NCI-H1436 treated with DMSO at 0.1 percent for 48 hours (cell line): ENCODE data around the gene ADSS2.
A peak's percentile ranks its signal among the peaks of the same experiment; 100 is the strongest.

Experiments
- DNase-seq: peaks from one replicate; lab custom pipeline; 2025; lab: John Stamatoyannopoulos, UW

ADSS2 gene

DNA sequence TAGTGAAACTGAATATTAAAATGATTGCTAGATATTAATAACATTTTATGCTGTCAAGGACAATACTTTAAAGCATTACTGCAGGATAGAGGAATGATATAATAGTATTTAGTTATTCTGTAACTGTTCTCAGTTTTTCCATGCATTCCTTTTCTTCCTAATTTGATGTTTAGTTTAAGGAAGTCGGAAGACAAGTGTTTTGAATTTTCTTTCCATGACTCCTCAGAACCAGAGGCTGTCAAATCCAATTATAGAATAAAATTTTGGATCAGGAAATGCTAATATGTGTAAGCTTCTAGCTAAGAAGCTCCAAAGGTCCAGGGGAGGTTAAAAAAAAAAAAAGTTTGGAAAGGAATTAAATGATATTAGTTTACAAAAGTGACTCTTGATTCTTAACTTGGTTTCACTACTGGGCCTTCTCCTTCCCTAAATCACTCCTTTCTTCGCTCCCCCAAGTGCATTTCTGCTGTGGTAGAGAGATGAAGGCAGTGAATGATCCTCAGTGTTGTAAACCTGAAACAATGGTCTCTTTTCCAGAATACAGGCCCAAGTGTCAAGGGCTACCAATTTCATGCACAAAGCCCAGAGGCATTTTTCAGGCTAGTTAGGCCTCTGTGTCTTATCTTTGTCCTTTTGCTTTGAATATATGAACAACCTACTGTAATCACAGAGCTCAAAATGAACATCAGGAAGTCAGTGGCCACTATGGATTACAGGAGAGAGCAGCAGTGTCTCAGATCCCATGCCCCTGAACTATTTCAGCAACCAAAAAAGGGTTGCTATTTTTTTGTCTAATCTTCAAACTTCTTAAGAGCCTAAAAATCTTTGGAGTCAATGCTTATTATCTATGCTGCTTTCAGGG lies 6.2 kb downstream of the ADSS2 start:
- DNase-seq, result no peak

DNA sequence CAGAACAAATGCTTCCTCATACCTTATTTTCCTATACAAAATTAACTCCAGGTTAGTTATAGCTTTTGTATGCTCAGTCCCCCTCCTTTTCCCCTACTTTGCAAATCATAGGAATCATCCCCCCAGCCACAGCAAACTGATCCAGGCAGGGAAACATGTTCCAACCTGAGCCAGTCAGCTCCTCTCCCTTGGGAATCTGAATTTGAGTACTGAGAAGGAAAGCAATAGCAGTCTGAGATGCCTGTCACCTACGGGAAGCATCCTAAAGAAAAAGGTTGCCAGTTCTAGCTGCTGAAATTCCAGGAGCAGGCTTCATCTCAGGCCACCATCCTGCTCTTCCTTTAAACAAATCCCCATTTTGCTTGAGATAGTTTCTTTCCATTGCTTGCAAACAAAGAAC lies 6.9 kb downstream of the ADSS2 start:
- DNase-seq, result peak; percentile 30

DNA sequence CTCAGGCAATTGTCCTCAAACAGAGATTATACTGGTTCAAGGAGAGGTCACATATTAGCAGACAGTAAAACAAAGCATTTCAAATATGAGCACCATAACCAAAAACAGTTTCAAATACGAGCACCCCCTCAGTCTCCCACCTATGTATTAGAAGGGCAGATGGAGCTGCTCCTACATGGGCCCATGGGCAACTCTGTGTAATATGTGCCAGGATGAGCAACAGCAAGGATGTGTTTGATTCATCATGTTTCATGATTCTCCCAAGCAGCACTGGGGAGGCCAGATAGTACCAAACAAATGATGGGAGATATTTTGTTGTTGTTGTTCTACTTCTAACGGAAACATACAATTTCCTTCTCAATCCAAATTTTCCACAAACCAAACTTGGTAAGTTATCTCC lies 8.9 kb downstream of the ADSS2 start:
- no peak for DNase-seq

DNA sequence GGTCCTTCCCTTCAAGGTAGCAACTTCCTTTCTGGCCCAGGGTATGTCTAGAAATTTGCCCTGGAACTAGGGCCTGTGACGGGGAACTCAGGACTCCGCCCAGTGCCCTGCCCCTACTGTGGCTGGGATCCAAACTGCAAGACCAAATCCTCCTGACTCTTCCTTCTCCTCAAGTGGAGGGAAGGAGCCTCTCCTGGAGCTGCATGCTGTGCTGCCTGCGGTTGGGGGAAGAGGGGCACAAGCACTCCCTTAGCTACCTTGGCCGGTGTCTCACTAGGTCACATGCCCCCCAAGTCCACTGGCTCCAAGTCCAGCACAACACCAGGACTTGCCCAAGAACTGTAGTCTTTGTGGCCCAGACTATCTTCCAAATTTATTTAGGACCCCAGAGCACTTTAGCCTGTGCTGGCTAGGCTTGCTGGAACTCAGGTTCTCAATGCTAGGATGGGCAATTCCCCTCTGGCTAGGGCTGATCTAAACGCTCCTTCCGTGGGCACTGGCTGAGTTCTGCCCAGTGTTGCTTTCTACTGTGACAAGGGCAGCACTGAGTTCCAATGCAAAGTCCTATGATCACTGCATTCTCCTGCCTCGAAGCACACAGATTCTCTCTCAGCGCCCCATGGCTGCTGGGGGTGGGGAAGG lies 12.2 kb downstream of the ADSS2 start:
- DNase-seq, result no peak

DNA sequence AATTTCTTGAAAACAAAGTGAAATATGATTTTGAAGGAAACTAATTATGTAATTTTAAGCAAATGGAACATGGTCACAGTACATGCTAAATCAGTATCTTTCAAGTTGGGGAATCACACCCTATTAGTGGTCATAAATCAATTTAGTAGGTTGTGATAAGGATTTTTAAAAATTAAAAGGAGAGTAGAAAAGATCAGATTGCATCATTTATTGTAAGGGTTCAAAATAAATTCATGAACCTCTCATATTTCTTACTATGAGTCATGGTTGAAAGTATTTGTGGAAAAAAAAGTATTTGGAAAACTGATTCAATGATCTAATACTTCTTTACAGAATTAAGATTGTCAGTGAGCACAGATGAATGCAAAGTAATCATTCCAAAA lies 14.6 kb downstream of the ADSS2 start:
- DNase-seq, result no peak

DNA sequence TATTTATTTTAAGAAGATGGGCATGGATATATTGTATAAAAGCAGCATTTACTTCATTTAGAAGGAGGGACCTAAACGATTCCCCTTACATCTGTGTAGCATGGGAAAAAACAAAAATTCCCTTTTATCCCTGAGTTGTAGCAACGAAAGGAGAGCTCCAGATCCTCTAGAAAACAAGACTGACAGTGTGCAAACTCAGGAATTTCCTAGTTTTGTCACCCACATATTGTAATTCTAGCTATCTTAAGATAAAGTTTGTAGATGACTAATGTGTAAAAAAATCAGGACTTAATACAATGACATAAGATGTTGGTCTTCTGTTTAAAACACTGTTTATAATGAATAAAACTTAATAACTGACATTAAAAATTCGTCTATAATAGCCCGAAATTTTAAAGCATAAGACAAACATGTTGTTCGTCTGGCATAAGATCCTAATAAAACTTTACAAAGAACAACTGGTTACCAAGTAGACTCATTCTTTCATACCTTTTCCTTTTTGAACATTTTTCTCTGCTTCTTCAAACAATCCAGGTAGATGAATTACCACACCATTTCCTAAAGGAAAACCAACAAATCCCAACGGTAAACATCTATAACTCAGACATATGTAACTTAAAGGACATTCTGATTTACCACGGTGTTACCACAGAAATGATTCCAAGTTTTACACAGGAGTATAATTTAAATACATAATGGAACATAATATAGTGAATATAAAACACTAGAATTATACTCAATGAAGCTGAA lies 15.2 kb downstream of the ADSS2 start:
- no peak for DNase-seq

DNA sequence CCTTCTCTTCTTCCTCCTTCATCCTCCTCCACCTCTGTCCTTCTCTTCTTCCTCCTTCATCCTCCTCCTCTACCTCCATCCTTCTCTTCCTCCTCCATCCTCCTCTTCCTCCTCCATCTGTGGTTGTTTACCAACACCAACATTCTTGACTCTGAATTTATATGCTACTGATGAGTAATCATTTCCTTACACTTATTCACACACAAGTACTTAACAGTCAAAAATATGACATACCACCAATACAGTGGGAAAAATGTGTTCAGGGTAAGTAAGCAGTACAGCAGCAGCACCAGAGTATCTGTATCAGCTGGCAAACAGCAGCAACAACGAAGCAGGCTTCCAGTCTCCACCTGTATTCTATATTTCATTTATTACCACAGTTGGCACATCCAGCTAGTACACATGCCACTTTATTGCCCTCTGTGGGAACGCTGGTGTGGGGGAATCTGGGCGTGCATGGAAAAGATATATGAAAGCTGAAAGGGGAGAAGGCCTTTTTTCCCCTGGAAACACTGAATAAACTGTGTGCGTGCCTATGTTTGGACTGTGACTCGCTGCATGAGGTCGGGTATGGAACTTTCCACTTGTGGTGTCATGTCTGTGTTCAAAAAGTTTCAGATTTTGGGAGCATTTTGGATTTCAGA lies 16.0 kb downstream of the ADSS2 start:
- no peak for DNase-seq

DNA sequence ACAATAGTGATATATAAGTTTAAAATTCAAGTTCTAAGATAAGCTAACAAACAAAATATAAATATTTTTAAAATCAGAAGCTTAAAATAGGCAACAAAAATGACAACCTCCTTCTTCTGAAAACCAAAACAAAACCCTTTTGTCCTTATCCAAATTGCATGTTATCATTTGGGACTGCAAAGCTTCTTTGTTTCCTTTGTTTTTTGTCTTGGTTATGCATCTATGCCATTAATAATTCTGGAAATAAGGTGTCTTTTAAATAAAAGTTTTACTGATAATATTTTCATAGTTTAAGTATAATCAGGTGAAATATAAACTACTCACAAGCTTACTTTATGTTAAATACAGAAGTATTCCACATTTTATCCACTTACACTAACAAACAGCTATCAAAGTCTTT lies 20.5 kb downstream of the ADSS2 start:
- no peak for DNase-seq

DNA sequence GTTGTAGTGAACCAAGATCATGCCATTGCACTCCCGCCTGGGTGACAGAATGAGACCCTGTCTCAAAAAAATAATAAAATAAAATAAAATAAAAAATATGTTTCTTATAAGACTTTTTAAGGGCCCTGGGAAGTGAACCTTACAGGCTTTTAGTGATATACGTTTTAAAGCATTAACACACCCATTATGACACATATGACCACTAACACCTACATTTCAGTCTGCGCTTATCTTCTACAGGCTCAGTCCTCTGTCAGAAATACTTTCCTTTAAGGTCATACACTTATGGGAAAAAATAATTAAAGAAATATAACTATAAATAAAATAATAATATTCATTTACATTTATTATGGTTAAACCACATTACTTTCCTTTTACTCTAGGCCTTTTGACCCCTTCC lies 21.9 kb downstream of the ADSS2 start:
- no peak for DNase-seq

DNA sequence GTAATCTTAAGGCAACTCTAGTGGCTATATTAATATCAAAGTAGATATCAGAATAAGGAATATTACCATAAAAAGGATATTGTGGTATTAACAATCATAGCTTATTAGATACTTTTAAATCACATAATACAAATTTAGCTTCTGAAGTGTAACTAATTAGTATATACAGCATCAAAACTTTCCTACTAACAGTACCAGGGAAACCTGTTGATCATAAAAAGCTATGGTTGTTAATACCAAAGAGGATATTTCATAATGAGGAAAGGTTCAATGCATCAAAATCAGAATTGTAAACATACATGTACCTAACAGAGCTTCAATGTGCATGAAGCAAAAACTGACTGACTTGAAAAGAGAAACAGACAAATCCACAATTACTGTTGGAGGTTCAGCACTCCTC lies 24.1 kb downstream of the ADSS2 start:
- no peak for DNase-seq

DNA sequence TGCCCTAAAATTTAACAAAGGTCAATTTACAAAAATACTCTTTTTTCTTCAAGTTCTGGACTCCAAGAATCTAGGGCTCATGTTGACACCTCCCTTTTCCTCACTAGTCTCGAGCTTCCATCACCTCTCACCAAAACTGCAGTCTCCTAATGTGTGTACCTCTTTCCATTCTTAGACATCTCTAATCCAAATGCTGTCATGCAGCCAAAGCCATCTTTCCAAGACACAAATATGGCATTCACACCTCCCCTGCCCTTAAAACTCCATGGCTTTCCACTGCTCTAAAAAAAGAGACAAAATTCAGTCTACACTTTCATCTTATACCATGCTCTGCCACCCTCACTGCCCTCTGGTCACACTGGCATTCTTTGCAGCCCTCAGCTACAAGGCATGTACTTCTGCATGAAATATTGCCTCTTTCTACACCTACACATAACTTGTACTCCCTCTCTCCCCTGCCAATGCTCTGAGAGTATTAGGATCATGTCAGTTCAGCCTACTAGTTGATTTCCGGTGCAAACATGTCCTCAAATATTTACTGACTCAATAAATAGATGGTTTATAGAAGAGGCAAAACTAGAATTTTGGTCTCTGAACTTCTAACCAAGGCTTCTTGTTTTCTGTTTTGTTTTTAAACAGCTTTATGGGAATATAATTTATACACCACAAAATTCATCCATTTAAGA lies 26.9 kb downstream of the ADSS2 start:
- DNase-seq, result no peak

DNA sequence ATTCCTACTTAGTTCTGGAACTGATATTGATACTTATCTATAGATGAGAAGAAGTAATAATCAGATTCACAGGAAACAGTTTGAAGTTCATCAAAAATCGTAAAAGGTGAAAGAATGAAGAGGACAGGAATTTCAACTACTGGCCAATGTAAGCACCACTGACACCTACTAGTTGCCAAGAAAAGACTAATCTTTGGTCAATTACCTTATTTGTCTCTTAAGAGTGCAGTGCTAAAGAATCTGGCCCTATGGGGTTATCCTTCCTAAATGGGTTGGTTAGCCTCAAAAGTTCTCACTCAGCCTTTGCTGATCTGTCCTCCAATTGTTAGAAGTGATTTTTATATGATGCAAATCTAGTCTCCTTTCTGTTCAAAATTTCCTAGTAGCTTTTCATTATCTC lies 29.5 kb downstream of the ADSS2 start:
- no peak for DNase-seq

DNA sequence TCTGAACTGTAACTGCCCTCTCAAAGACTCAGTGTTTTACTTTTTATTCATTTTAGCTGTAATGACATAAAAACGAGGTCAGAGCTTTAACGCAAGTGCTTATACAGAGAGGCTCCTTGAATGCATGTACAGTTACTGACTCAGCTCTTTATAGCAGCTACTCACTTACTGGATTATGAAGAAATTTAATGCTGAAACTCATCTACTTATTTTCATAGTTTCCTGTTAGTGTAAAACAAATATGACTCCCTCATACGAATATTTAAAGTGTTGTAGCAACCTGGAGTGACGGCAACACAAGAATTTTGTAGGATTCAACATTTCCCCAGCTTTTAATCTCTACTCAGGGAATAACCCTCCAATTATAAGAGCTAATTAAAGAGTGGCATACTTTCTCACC lies 32.7 kb downstream of the ADSS2 start:
- DNase-seq, result no peak

DNA sequence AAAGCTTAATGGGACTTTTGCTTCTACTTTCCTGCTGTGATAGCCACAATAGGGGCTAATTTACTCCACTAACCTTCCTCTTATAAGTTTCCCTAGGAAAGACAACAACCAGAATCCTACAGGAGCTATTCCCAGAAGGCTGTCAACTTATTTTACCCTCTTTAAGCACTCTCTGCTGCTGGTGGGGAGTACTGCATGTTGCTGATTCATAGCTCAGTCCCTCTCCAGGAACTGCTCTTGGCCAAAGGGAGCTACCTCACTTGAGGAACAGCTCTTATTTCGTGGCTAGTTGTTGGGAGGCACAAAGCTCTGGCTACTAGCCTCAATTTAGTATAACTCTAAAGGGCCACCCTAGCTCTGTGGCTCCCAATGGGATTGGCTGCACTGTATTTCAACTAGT lies 37.2 kb downstream of the ADSS2 start:
- no peak for DNase-seq

DNA sequence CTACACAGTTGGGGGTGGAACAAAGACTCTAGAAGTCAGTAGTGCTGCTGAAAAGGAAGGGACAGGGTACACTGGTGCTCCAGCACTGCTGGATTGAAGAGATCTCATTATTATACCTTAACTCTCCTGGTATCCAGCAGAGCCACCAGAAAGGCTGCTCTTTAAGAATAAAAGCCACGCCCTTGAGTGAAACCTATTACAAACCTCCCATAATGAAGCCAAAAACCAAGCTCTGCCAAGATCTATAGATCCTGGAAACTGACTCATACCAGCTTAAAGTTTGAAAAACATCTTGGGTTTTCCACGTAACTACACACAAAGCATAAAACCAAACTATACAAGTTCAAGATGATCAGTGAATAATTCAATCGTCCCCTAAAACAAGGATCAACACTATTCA lies 38.0 kb downstream of the ADSS2 start:
- no peak for DNase-seq

DNA sequence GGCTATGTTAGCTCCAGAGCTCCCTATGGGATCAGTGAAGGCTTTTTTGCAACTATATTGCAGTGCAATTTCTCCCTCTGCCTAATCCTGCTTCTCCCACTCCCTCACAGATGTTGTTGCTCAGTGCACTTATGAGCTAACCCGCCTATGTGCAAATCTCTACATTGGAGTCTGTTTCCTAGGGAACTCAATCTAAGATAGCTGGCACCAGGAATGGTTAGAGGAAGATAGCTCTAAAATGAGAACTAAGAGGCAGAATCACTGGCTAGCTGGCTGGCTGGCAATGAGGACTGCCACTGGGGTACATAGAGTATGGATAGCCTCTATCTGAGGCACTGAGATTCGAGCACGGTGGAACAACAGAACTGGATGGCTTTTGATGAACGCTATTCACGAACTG lies 39.5 kb downstream of the ADSS2 start:
- no peak for DNase-seq

DNA sequence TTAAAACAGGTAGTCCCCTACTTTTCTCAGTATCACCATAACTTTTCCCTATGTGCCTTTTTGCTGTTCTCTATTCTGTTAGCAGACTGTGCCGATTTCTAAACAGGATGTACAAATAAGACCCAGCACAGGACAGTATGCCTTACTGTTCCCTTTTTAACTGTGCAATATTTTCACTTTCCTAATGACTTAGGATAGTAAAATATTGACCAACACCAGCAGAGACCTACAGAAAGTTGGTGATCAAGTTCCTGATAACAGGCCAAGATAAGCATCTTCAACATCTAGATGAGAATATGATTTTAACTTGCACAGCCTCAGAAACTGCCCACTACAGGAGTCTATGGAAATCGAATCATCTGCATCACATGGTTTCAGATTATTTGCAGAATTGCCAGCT lies 42.0 kb downstream of the ADSS2 start:
- DNase-seq, result no peak

DNA sequence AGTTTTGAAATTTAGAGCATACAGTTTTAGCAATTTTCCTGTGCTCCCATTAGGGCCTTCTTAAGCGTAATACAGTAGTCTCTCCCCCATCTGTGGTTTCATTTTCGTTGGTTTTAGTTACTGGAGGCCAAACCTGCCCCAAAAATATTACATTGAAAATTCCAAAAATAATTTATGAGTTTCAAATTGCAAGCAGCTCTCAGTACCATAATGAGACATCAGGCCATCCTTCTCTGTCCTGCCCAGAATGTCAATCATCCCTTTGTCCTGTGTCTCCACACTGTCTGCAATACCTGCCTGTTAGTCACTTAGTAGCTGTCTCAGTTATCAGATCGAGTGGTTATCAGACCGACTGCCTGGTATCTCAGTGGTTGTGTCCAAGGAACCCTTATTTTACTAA lies 45.4 kb downstream of the ADSS2 start:
- no peak for DNase-seq

DNA sequence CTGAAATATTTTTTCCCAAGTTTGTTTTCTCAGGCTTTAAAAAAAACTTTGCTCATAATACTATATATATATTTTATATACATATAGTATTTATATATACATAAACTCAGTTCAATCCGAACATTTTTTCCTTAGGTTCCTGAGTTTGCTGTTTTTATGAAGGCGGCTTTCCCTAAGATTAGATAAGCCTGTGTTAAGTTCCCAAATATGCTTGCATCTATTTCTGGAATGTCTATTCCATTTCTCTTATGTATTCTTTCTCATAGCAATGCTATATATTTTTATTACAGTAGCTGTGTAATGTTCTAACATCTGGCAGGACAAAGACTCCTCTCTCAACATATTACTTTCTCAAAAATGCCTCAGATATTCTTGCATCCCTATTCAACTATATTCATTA lies 45.9 kb downstream of the ADSS2 start:
- DNase-seq, result no peak

DNA sequence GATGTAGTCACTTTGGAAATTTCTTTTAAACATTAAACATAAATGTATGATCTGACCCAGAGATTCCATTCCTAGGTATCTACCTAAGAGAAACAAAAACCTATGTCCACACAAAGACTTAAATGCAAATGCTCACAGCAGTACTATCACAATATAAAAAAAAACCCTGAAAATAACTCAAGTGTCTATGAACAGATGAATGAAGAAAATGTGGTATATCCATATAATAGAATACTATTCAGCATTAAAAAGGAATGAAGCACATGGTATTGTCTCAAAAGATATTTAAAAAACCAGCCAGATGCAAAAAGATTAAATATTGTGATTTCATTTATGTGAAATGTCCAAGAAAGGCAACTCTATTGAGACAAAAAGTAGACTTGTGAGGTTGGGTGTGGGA lies 48.3 kb downstream of the ADSS2 start:
- DNase-seq, result no peak

DNA sequence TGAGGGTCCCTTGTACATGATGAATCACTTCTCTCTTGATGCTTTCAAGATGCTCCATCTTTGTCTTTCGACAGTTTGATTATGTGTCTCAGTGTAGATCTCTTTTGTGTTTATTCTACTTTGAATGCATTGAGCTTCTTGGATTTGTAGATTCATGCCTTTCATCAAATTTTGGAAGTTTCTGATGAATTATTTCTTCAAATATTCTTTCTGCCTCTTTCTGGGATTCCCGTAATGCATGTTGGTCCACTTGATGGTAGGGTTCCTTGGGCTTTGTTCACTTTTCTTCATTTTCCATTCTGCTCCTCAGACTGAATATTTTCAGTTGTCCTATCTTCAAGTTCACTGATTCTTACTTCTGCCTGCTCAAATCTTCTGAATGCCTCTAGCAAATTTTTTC lies 50.7 kb downstream of the ADSS2 start:
- no peak for DNase-seq

DNA sequence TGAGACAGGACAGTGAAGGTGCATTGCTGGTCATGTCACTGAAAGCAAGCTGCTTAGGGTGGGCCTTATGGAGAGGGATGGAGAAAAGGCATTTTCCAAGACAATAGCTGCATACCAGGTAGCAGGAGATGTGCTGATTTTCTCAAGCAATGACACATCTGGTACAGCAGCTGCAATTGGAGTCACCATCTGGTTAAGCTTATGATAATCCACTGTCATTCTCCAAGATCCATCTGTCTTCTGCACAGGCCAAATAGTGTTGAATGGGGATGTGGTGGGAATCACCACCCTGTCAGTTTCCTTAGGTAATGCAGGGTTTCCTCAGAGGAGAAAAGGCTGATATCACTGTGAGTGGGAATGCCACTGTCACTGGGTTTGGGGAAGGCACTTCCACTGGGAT lies 54.6 kb downstream of the ADSS2 start:
- DNase-seq, result no peak
